Measurements from ENCODE around the gene DYNC2H1.

DYNC2H1 gene

GRCh38 chr11:103315248-103315647 is 206.0 kb downstream of the DYNC2H1 start:
- DNase-seq (ENCODE audit: low read depth) = no peak
- TF ChIP-seq CTCF (conservative IDR thresholded peaks at IDR 0.05; ENCODE audit: low read depth, low read length) = no peak
- H3K4me3 ChIP-seq (ENCODE audit: low read length) = no peak overlapping the region

GRCh38 chr11:103317118-103317517 is 207.9 kb downstream of the DYNC2H1 start:
- DNase-seq (ENCODE audit: low read depth) = no peak
- H3K4me3 ChIP-seq (ENCODE audit: low read length) = no peak overlapping the region
- TF ChIP-seq CTCF (conservative IDR thresholded peaks at IDR 0.05; ENCODE audit: low read depth, low read length) = no peak

GRCh38 chr11:103322821-103323220 is 213.6 kb downstream of the DYNC2H1 start:
- H3K4me3 ChIP-seq (ENCODE audit: low read length) = no peak overlapping the region
- TF ChIP-seq CTCF (conservative IDR thresholded peaks at IDR 0.05; ENCODE audit: low read depth, low read length) = no peak
- no peak for DNase-seq (ENCODE audit: low read depth)

GRCh38 chr11:103325686-103326069 is 216.5 kb downstream of the DYNC2H1 start:
- no peak for DNase-seq (ENCODE audit: low read depth)
- no peak for TF ChIP-seq CTCF (conservative IDR thresholded peaks at IDR 0.05; ENCODE audit: low read depth, low read length)
- no peak overlapping the region for H3K4me3 ChIP-seq (ENCODE audit: low read length)

- peak; percentile 87 for TF ChIP-seq CTCF (conservative IDR thresholded peaks at IDR 0.05; ENCODE audit: low read depth, low read length)
- no peak overlapping the region for H3K4me3 ChIP-seq (ENCODE audit: low read length)
- peak; percentile 27 for DNase-seq (ENCODE audit: low read depth)
These were observed 217.0 kb downstream of the DYNC2H1 start for GRCh38 chr11:103326070-103326794.

GRCh38 chr11:103327721-103328120 is 218.5 kb downstream of the DYNC2H1 start:
- TF ChIP-seq CTCF (conservative IDR thresholded peaks at IDR 0.05; ENCODE audit: low read depth, low read length) = no peak
- no peak for DNase-seq (ENCODE audit: low read depth)
- H3K4me3 ChIP-seq (ENCODE audit: low read length) = no peak overlapping the region

GRCh38 chr11:103332409-103332808 is 223.2 kb downstream of the DYNC2H1 start:
- no peak for DNase-seq (ENCODE audit: low read depth)
- no peak overlapping the region for H3K4me3 ChIP-seq (ENCODE audit: low read length)
- TF ChIP-seq CTCF (conservative IDR thresholded peaks at IDR 0.05; ENCODE audit: low read depth, low read length) = no peak
